ENCODE measurements around the gene CCDC88B. TPM values are rescaled to one million over a fixed set of nuclear protein-coding genes. Genes with fewer than 3 reads are reported as not detected.

The CCDC88B gene
- total and polyA plus RNA-seq, 2 of the 8 experiments (the other 6 are each of a cell fraction or from before 2014, with no cell fraction given) = 5.9 to 12.5 TPM

GRCh38 chr11:64376071-64376470 is 36.1 kb downstream of the CCDC88B start:
- Histone ChIP-seq H2BK120ac (replicated peaks; ENCODE audit: low read depth, low read length) (no peak overlapping the region), H3K4me3 (ENCODE audit: extremely low read depth in 1 of 4, insufficient read depth in 2 of 4, low read depth in 3 of 4, low read length in 4 of 4) (no peak overlapping the region), H3K36me3 (ENCODE audit: control insufficient read depth in 2 of 4, insufficient read depth in 4 of 4, low read length in 3 of 4) (peaks cover 0 to 3% (median 0%) of the 10 kb centered on the region in 4 experiments; a peak in 1 of 8 replicates), H4K20me1 (replicated peaks in 1 of 2; ENCODE audit: control insufficient read depth in 1 of 2, insufficient read depth in 2 of 2, low read length in 2 of 2) (no peaks in the 10 kb centered on the region), H2BK5ac (ENCODE audit: low read depth, low read length) (no peak overlapping the region), H3K79me2 (ENCODE audit: control insufficient read depth in 1 of 2, insufficient read depth in 2 of 2, low read length in 2 of 2) (no peaks in the 10 kb centered on the region), H4K91ac (replicated peaks; ENCODE audit: insufficient read length, low read length) (no peak overlapping the region), H2AK5ac (ENCODE audit: low read depth, low read length) (no peak overlapping the region), H2BK15ac (ENCODE audit: low read length) (no peak overlapping the region), H3K9me3 (ENCODE audit: insufficient read depth in 2 of 2, low read depth in 1 of 2, low read length in 1 of 2) (no peaks in the 10 kb centered on the region; a peak in 1 of 4 replicates), H4K8ac (ENCODE audit: extremely low read depth, insufficient read depth, low read length) (no peak overlapping the region), H3K23ac (ENCODE audit: insufficient read length) (no peak overlapping the region), H3K27ac (ENCODE audit: low read depth, low read length) (no peak overlapping the region), H3K4me1 (replicated peaks in 1 of 4; ENCODE audit: control insufficient read depth in 3 of 4, insufficient read depth in 4 of 4, low read length in 3 of 4) (peaks cover 0 to 3% (median 2%) of the 10 kb centered on the region in 4 experiments; a peak in 4 of 7 replicates), H3K27me3 (replicated peaks in 1 of 4; ENCODE audit: control insufficient read depth in 3 of 4, extremely low read depth in 1 of 4, insufficient read depth in 3 of 4, low read length in 3 of 4) (no peaks in the 10 kb centered on the region; a peak in 1 of 7 replicates), H3K14ac (ENCODE audit: insufficient read length) (no peak overlapping the region), H3K9ac (replicated peaks in 1 of 4; ENCODE audit: extremely low read depth in 1 of 4, low read depth in 3 of 4, low read length in 3 of 4) (no peak overlapping the region), H2BK20ac (ENCODE audit: low read length) (no peak overlapping the region), H3K23me2 (ENCODE audit: low read depth, low read length) (peaks cover 7% of the 10 kb centered on the region; the same call in 1 of the 2 replicates), H2AFZ (ENCODE audit: low read length) (no peak overlapping the region), H3K56ac (replicated peaks; ENCODE audit: insufficient read length, low read depth, low read length) (no peak overlapping the region), H4K5ac (ENCODE audit: insufficient read length, low read depth, low read length) (no peak overlapping the region), H3K4me2 (ENCODE audit: insufficient read depth in 1 of 2, low read depth in 2 of 2, low read length in 2 of 2) (no peak overlapping the region), H3K18ac (ENCODE audit: extremely low read depth, low read length) (no peak overlapping the region), H3K4ac (replicated peaks; ENCODE audit: insufficient read length, low read depth, low read length) (no peak overlapping the region), H3K79me1 (ENCODE audit: low read depth, low read length) (no peaks in the 10 kb centered on the region), H2BK12ac (ENCODE audit: low read depth, low read length) (no peak overlapping the region)
- ChIA-PET POLR2A (ENCODE audit: partially characterized antibody) (interaction anchor here (0.6 to 0.7 kb wide), 3 partner anchors 20 to 741 kb away, joined by 3 read pairs; no protein-coding TSS in a partner anchor), CTCF (ENCODE audit: partially characterized antibody) (interaction anchor here (0.6 to 2.6 kb wide), 10 partner anchors 13 to 1724 kb away, joined by 3 to 9 read pairs (median 5); no protein-coding TSS in a partner anchor)
- FAIRE-seq (no peak), DNase-seq (ENCODE audit: low read depth in 1 of 2, low spot score in 2 of 2) (no peak)
- 90% methylated on average over 7 of the region's 7 CpGs; no CpG with 5 or more reads in 1 of the 2 experiments for WGBS, 2 experiments (ENCODE audit: extremely low coverage in 1 of 2, insufficient coverage in 1 of 2, insufficient read length in 1 of 2, insufficient replicate concordance in 2 of 2, low coverage in 1 of 2, low lambda C conversion rate in 2 of 2, missing lambda C conversion rate in 1 of 2)
- TF ChIP-seq SP1 (IDR thresholded peaks at IDR 0.05; ENCODE audit: low read depth, low read length) (no peak), POU5F1 (IDR thresholded peaks at IDR 0.05; ENCODE audit: low read depth, low read length) (no peak), CTCF (IDR thresholded peaks at IDR 0.05; ENCODE audit: control extremely low read depth in 1 of 3, insufficient read depth in 1 of 3, low read depth in 1 of 3, low read length in 3 of 3) (no peak), ASH2L (IDR thresholded peaks at IDR 0.05; ENCODE audit: low read length) (no peak), TEAD4 (IDR thresholded peaks at IDR 0.05; ENCODE audit: low read depth, low read length) (no peak), CEBPB (IDR thresholded peaks at IDR 0.05; ENCODE audit: low read depth, low read length) (no peak), YY1 (IDR thresholded peaks at IDR 0.05; ENCODE audit: low read depth, low read length) (no peak)

All from H1 (cell line).